H9 (cell line): ENCODE data around the gene NKD2. TPM values are rescaled to one million over a fixed set of nuclear protein-coding genes. Genes with fewer than 3 reads are reported as not detected.

Experiments used
- DNase-seq: peaks from one replicate; pipeline ENCODE4 v3.0.0-alpha.2; 2017
- H2AFZ ChIP-seq: one replicate; pipeline ENCODE4 v1.6.1; 2013; ENCODE audit warnings: mild to moderate bottlenecking, low read length, control low read depth, moderate library complexity
- H2AK5ac ChIP-seq: 2 replicates; pipeline ENCODE4 v1.6.1; 2013; ENCODE audit warnings: low read length, control low read depth, mixed read lengths; ENCODE audit not compliant: insufficient read length
- H2BK120ac ChIP-seq: one replicate; pipeline ENCODE4 v1.6.1; 2013; ENCODE audit warnings: low read depth, mild to moderate bottlenecking, low read length, control low read depth, inconsistent platforms; ENCODE audit not compliant: poor library complexity, severe bottlenecking
- H2BK12ac ChIP-seq: 2 replicates; pipeline ENCODE4 v1.6.1; 2013; ENCODE audit warnings: low read length, control low read depth, mixed read lengths, low read depth; ENCODE audit not compliant: insufficient read length
- H2BK15ac ChIP-seq: 2 replicates; pipeline ENCODE4 v1.6.1; 2013; ENCODE audit warnings: low read depth, low read length, control low read depth
- H2BK20ac ChIP-seq: one replicate; pipeline ENCODE4 v1.6.1; 2013; ENCODE audit warnings: low read depth, mild to moderate bottlenecking, low read length, control low read depth, inconsistent platforms; ENCODE audit not compliant: poor library complexity, severe bottlenecking
- H2BK5ac ChIP-seq: 2 replicates; pipeline ENCODE4 v1.6.1; 2013; ENCODE audit warnings: low read length, control low read depth, mixed read lengths; ENCODE audit not compliant: insufficient read length
- H3K14ac ChIP-seq: 2 replicates; pipeline ENCODE4 v1.6.1; 2013; ENCODE audit warnings: low read length, control low read depth; ENCODE audit not compliant: insufficient read depth
- H3K18ac ChIP-seq: 2 replicates; pipeline ENCODE4 v1.6.1; 2013; ENCODE audit warnings: low read depth, mild to moderate bottlenecking, mixed read lengths, low read length, control low read depth; ENCODE audit not compliant: insufficient read length
- H3K23ac ChIP-seq: 2 replicates; pipeline ENCODE4 v1.6.1; 2013; ENCODE audit warnings: low read length, control low read depth, mixed read lengths, low read depth; ENCODE audit not compliant: insufficient read length
- H3K23me2 ChIP-seq: 2 replicates; pipeline ENCODE4 v1.6.1; 2013; ENCODE audit warnings: low read depth, mild to moderate bottlenecking, mixed read lengths, low read length, control low read depth; ENCODE audit not compliant: insufficient read length, poor library complexity, severe bottlenecking
- H3K27ac ChIP-seq: 2 replicates; pipeline ENCODE4 v1.5.1; 2013; ENCODE audit warnings: low read length, control low read depth, mixed read lengths, low read depth; ENCODE audit not compliant: insufficient read length
- H3K27me3 ChIP-seq: 2 replicates; pipeline ENCODE4 v1.6.1; 2013; ENCODE audit warnings: low read length, control low read depth, inconsistent platforms; ENCODE audit not compliant: insufficient read depth
- H3K4ac ChIP-seq: 2 replicates; pipeline ENCODE4 v1.6.1; 2013; ENCODE audit warnings: low read depth, mild to moderate bottlenecking, control low read depth, inconsistent platforms, low read length, moderate library complexity
- H3K4me1 ChIP-seq: 2 replicates; pipeline ENCODE4 v1.6.1; 2013; ENCODE audit warnings: low read length, control low read depth, inconsistent platforms; ENCODE audit not compliant: insufficient read depth
- H3K4me2 ChIP-seq: 2 replicates; pipeline ENCODE4 v1.6.1; 2013; ENCODE audit warnings: low read length, control low read depth, mixed read lengths; ENCODE audit not compliant: insufficient read length, insufficient read depth
- H3K56ac ChIP-seq: 2 replicates; pipeline ENCODE4 v1.6.1; 2013; ENCODE audit warnings: low read depth, mild to moderate bottlenecking, mixed read lengths, low read length, control low read depth; ENCODE audit not compliant: insufficient read length
- H3K79me1 ChIP-seq: 2 replicates; pipeline ENCODE4 v1.6.1; 2013; ENCODE audit warnings: low read depth, mild to moderate bottlenecking, moderate library complexity, low read length, control low read depth, inconsistent platforms; ENCODE audit not compliant: insufficient read depth, poor library complexity, severe bottlenecking
- H3K79me2 ChIP-seq: 2 replicates; pipeline ENCODE4 v1.6.1; 2013; ENCODE audit warnings: low read length, control low read depth, inconsistent platforms; ENCODE audit not compliant: insufficient read depth
- H3K9ac ChIP-seq: 2 replicates; pipeline ENCODE4 v1.6.1; 2013; ENCODE audit warnings: low read length, control low read depth, mixed read lengths; ENCODE audit not compliant: insufficient read length; ENCODE audit errors: extremely low read depth
- H3K9me3 ChIP-seq: one replicate; pipeline ENCODE4 v1.6.1; 2013; ENCODE audit warnings: low read depth, low read length, inconsistent platforms; ENCODE audit not compliant: control insufficient read depth
- H3T11ph ChIP-seq: one replicate; pipeline ENCODE4 v1.6.1; 2013; ENCODE audit warnings: mild to moderate bottlenecking, low read length, control low read depth, inconsistent platforms
- H4K20me1 ChIP-seq: one replicate; pipeline ENCODE4 v1.6.1; 2013; ENCODE audit not compliant: control insufficient read depth, insufficient read length, insufficient read depth
- H4K5ac ChIP-seq: 2 replicates; pipeline ENCODE4 v1.6.1; 2013; ENCODE audit warnings: low read depth, mild to moderate bottlenecking, mixed read lengths, low read length, control low read depth; ENCODE audit not compliant: insufficient read length
- H4K8ac ChIP-seq: replicated peaks from 2 replicates; pipeline ENCODE4 v1.6.1; 2013; ENCODE audit warnings: low read length, control low read depth, mixed read lengths, low read depth; ENCODE audit not compliant: insufficient read length
- H4K91ac ChIP-seq: 2 replicates; pipeline ENCODE4 v1.6.1; 2013; ENCODE audit warnings: low read depth, mild to moderate bottlenecking, moderate library complexity, mixed read lengths, low read length, control low read depth; ENCODE audit not compliant: insufficient read length
- H3K27ac Mint-ChIP-seq, 3 experiments: 2 replicates in 2 of 3; 3 replicates in 1 of 3; pipeline ENCODE4 v1.8.0; 2020 to 2021; ENCODE audit warnings: mixed read lengths in 3 of 3, mild to moderate bottlenecking in 1 of 3, moderate library complexity in 1 of 3
- H3K27me3 Mint-ChIP-seq: 2 replicates; pipeline ENCODE4 v1.8.0; 2021; ENCODE audit warnings: low read depth, mild to moderate bottlenecking, moderate library complexity, mixed read lengths
- H3K36me3 Mint-ChIP-seq, 3 experiments: 2 replicates in 2 of 3; 3 replicates in 1 of 3; pipeline ENCODE4 v1.8.0; 2020 to 2021; ENCODE audit warnings: low read depth in 3 of 3, mixed read lengths in 3 of 3; ENCODE audit not compliant: insufficient read depth in 1 of 3
- H3K4me1 Mint-ChIP-seq, 2 experiments: 2 replicates each; pipeline ENCODE4 v1.8.0; 2020; ENCODE audit warnings: mixed read lengths in 2 of 2
- H3K4me3 Mint-ChIP-seq, 2 experiments: 2 replicates in 1 of 2; 3 replicates in 1 of 2; pipeline ENCODE4 v1.8.0; 2020 to 2021; ENCODE audit warnings: mild to moderate bottlenecking in 2 of 2, mixed read lengths in 2 of 2, moderate library complexity in 1 of 2
- H3K9me3 Mint-ChIP-seq, 2 experiments: 2 replicates in 1 of 2; 3 replicates in 1 of 2; pipeline ENCODE4 v1.8.0; 2020; ENCODE audit warnings: mild to moderate bottlenecking in 2 of 2, mixed read lengths in 2 of 2, moderate library complexity in 1 of 2
- WGBS: extraction: QIAGEN DNeasy Blood & Tissue Kit; methylation state at CpG from one replicate; pipeline ENCODE4 v1.1.7; 2013; ENCODE audit warnings: missing lambda C conversion rate, low lambda C conversion rate, mixed read lengths; ENCODE audit not compliant: insufficient read length; ENCODE audit errors: extremely low coverage; 5-methylcytosine and 5-hydroxymethylcytosine counted together
- total RNA-seq: library from RNA; stranded (reverse); gene quantifications from 2 replicates; pipeline ENCODE4 v1.2.1, GENCODE V29; 2021
- TF ChIP-seq, protein P1 (sequence below): fragments of 200-600 bp; sonication (generic); conservative IDR thresholded peaks from 3 replicates; pipeline ENCODE4 v1.8.0; 2021; ENCODE audit warnings: antibody characterized with exemption, mild to moderate bottlenecking

Gene NKD2
- total RNA-seq, 1 experiment from 2014 or later, result 7.3 TPM

DNA sequence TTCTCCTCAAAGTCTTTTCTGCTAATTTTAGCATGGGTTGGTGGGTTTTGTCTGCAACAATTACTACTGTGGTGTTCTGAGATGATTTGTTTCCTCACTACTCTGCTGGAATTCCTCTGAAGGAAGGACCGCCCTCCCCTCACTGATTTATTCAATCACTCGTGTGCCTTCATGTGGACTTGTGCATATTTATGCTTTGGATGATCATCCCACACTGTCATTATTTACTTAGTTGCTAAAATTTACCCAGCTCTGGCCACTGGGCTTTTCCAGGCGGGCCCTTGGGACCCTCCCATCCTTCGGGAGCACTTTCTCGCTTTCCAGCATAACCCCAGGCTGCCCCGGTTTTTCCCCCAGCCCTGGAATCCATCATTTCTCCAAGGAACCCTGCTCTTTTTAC lies 41.7 kb upstream of the NKD2 start:
- no peak overlapping the region for H3K9ac ChIP-seq
- no peak overlapping the region for H3K27ac Mint-ChIP-seq
- no CpG with 5 or more reads among the region's 6 CpGs for WGBS
- H3K23me2 ChIP-seq, result no peaks in the 10 kb centered on the region
- no peak overlapping the region for H2BK20ac ChIP-seq
- H3K79me1 ChIP-seq, result no peaks in the 10 kb centered on the region
- H3K4me2 ChIP-seq, result no peak overlapping the region
- no peak overlapping the region for H2BK120ac ChIP-seq
- no peak overlapping the region for H2BK12ac ChIP-seq
- H3K56ac ChIP-seq, result no peak overlapping the region
- no peak overlapping the region for H3K14ac ChIP-seq
- H3T11ph ChIP-seq, result no peak overlapping the region
- DNase-seq, result no peak
- no peak overlapping the region for H3K27ac ChIP-seq
- TF ChIP-seq, protein P1, sequence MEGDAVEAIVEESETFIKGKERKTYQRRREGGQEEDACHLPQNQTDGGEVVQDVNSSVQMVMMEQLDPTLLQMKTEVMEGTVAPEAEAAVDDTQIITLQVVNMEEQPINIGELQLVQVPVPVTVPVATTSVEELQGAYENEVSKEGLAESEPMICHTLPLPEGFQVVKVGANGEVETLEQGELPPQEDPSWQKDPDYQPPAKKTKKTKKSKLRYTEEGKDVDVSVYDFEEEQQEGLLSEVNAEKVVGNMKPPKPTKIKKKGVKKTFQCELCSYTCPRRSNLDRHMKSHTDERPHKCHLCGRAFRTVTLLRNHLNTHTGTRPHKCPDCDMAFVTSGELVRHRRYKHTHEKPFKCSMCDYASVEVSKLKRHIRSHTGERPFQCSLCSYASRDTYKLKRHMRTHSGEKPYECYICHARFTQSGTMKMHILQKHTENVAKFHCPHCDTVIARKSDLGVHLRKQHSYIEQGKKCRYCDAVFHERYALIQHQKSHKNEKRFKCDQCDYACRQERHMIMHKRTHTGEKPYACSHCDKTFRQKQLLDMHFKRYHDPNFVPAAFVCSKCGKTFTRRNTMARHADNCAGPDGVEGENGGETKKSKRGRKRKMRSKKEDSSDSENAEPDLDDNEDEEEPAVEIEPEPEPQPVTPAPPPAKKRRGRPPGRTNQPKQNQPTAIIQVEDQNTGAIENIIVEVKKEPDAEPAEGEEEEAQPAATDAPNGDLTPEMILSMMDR, result no peak
- no peak overlapping the region for H2AK5ac ChIP-seq
- H3K4me1 Mint-ChIP-seq, result no peaks in the 10 kb centered on the region
- no peak overlapping the region for H4K5ac ChIP-seq
- H3K4ac ChIP-seq, result no peak overlapping the region
- H4K8ac ChIP-seq, result no peak overlapping the region
- no peaks in the 10 kb centered on the region for H3K4me1 ChIP-seq
- H3K18ac ChIP-seq, result no peak overlapping the region
- H3K79me2 ChIP-seq, result no peaks in the 10 kb centered on the region
- peaks cover 36% of the 10 kb centered on the region for H3K27me3 Mint-ChIP-seq
- H3K23ac ChIP-seq, result no peak overlapping the region
- no peak overlapping the region for H2AFZ ChIP-seq
- H2BK5ac ChIP-seq, result no peak overlapping the region
- H3K4me3 Mint-ChIP-seq, result no peak overlapping the region
- no peaks in the 10 kb centered on the region for H3K9me3 ChIP-seq
- peaks cover 0 to 4% of the 10 kb centered on the region in 2 experiments; a peak in 2 of 5 replicates for H3K9me3 Mint-ChIP-seq
- no peaks in the 10 kb centered on the region for H4K20me1 ChIP-seq
- no peaks in the 10 kb centered on the region for H3K27me3 ChIP-seq
- no peaks in the 10 kb centered on the region; a peak in 1 of 7 replicates for H3K36me3 Mint-ChIP-seq
- no peak overlapping the region for H2BK15ac ChIP-seq
- H4K91ac ChIP-seq, result no peak overlapping the region
